NCI-H1417 (cell line): Measurements from ENCODE around the gene GABBR2.

ENCODE experiments used
- DNase-seq, 3 experiments: peaks; one replicate each; lab custom pipeline; 2025; lab: John Stamatoyannopoulos, UW

Gene GABBR2

GRCh38 chr9:98634685-98635336 is 73.9 kb downstream of the GABBR2 start:
- no peak for DNase-seq

GRCh38 chr9:98632839-98633238 is 75.9 kb downstream of the GABBR2 start:
- no peak for DNase-seq

GRCh38 chr9:98627296-98627695 is 81.4 kb downstream of the GABBR2 start:
- DNase-seq: no peak

DNA sequence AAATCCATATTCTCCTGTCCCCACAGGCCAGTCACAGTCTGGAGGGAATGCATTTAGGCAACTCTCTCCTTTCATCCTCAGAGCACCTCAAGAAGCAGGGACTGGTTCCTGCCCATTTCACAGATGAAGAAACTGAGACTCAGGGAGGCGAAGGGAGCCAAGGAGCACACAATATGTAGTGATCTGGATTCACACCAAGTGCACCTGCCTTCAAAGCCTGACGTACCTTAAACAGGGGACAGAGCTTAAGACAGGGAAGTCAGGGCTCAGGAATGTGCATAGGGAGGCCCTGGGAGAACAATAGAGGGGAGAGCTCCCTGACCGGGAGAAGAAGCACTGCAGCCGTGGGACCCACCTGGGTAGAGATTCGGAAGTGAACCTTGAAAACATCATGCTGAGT is 83.0 kb downstream of the GABBR2 start:
- DNase-seq: no peak

DNA sequence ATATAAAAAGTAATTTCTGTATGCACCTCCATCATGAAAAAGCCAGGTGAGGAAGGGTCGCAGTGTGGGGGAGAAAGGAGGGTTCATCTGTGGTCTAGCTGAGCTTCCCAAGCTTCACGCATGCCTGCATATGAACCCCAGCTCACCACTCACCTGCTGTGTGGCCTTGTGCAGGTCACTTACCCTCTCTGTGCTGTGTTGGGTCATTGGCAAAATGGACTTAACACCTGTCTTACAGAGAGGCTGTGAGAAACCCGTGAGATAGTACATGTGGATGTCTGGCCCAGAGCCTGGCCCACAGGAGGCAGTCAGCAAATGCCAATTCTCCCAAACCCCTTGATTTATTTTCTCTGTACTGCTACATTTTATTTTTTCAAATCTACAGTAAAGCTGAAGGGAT is 88.9 kb downstream of the GABBR2 start:
- DNase-seq: no peak

- no peak for DNase-seq
These were observed 93.1 kb downstream of the GABBR2 start for GRCh38 chr9:98615633-98616032.

DNA sequence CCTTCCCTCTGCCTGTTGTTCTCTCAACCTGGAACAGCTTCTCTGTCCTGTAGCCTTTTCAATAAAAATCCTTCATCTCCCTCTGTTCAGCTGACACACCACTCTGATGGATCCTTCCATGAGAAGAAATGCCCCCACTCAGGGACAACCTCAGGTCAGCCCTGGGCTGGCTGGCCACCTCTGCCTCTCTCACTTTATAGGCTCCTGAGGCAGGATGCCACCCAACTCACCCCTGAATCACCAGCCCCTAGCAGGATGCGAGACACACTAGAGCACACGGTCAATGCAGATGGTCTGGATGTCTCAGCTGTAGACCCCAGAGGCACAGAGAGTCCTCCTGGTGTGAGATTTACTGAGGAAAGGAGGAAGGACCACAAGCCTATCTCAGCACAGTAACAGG is 93.8 kb downstream of the GABBR2 start:
- DNase-seq: no peak

GRCh38 chr9:98612061-98612752 is 96.5 kb downstream of the GABBR2 start:
- DNase-seq: no peak

- no peak for DNase-seq
These were observed 97.4 kb downstream of the GABBR2 start for GRCh38 chr9:98611319-98611718.

DNA sequence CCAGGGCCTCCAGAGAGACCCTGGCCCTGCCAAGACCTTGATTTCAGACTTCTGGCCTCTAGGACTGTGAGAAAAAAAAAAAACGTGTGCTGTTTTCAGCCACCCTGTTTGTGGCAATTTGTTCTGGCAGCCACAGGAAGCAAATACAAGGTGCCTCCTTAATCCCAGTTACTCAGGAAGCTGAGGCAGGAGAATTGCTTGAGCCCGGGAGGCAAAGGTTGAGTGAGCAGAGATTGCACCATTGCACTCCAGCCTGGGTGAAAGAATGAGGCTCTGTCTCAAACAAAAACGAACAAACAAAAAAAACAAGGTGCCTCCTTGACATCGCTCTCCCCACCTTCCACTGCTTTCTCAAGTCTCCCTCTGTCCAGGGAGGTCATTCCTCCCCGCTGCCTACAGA is 98.0 kb downstream of the GABBR2 start:
- DNase-seq: no peak

- DNase-seq: no peak
These were observed 98.5 kb downstream of the GABBR2 start for GRCh38 chr9:98610211-98610610.

DNA sequence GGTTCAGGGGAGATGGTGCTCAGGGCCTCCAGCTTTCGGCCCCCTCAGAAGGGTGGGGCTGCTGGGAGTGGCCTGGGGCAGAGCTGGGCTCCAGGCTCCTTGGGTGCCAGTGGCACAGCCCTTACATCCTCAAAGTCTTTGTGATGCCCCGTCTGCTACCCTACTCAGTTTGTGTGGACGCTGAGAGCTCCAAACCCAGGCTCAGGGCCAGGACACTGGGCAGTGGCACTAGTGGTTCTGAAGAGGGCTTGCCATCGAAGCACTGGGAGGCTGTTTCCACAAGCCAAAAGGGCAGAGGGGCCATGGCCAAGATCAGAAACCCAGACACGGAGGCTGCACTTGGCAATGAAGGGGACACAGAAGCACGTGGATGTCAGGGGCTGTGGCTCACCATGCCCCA is 99.1 kb downstream of the GABBR2 start:
- DNase-seq: no peak

- DNase-seq: no peak
These were observed 100.9 kb downstream of the GABBR2 start for GRCh38 chr9:98607787-98608186.

DNA sequence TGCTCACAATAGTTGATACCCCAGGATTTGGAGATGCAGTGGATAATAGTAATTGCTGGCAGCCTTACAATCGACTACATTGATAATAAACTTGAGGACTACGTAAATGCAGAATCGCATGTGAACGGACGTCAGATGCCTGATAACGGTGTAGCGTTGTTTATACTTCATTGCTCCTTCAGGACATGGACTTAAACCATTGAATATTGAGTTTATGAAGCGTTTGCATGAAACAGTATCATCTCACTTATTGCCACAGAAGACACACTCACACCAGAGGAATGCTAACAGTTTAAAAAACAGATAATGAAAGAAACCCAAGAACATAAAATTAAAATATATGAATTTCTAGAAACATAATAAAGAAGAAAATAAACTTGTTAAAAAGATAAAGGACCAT is 101.6 kb downstream of the GABBR2 start:
- DNase-seq: no peak

DNA sequence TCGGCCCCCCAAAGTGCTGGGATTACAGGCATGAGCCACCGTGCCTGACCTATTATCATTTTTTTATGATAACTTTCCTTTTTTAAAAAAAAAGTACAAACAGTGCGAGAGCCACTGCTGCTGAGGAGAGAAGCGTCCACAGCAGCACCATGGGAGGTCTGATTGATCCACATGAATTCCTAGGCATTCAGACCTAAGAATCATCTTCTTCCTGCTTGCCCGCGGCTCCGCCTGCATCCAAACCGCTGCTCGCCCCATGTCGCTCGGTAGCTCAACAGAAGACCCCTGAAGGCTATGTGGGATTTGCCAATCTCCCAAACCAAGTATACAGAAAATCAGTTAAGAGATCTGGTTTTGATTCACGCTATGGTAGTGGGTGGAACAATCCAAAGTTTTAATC is 102.0 kb downstream of the GABBR2 start:
- DNase-seq: no peak

- no peak for DNase-seq
These were observed 103.6 kb downstream of the GABBR2 start for GRCh38 chr9:98605116-98605515.

- DNase-seq: no peak
These were observed 104.8 kb downstream of the GABBR2 start for GRCh38 chr9:98603821-98604383.

DNA sequence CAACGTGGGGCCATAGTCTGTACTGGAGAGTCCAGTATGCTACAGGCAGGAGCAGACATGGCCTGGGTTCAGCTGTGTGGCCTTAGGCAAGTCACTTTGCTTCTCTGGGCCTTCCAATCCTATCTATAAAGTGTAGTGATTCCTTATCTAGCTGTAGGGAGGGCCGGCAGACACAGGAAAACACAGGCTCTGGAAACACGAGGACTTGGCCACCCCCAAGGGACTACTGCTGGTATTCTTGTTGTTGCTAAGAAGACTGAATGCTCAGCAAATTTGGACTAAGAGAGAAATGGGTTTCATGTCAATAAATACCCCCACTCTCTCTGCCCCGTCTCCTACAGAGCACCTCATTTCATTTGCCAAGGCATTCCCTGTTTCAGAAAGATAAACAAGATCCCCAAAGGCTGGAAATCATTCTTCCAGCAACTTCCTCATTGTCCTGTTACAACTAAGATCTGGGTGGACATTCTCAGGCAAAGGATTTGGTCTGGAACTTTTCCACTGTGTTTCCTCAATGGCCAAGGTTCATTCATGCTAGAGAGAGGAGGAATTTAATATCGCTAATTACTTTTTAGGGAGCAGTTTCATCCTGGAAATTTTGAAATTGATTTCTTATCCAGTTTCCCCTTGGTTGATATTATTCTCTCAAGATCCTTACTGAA is 105.8 kb downstream of the GABBR2 start:
- no peak for DNase-seq

- DNase-seq: no peak
These were observed 108.1 kb downstream of the GABBR2 start for GRCh38 chr9:98600631-98601030.

DNA sequence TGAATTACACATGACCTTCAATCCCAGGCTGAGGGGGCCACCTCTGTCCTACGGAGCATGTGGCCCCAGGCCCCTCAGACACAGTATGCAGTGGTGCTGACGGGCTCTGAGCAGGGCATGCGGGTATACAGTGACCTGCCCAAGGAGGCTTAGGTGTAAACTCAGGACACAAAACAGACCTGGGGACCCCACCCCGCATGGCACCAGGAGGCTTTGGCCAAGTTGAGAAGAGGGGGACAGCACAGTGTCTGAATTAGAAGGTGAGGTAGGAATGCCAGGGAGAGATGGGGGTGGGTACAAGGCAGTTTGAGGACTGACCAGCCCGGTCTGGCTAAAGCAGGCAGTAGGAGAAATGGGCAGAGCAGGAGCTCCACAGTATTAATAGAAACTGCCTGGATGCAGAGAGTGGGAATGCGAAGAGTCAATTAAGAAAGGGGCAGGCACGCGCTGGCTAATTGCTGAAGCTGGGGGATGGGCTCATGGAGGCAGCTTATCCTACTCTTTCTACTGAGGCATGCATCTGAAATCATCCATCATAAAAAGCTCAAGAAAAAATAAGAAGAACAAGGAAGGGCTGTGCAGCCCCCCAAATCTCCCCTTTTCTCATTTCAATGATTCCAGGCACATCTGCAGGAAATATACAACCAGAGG is 109.0 kb downstream of the GABBR2 start:
- no peak for DNase-seq

- DNase-seq: no peak
These were observed 109.9 kb downstream of the GABBR2 start for GRCh38 chr9:98598861-98599260.

DNA sequence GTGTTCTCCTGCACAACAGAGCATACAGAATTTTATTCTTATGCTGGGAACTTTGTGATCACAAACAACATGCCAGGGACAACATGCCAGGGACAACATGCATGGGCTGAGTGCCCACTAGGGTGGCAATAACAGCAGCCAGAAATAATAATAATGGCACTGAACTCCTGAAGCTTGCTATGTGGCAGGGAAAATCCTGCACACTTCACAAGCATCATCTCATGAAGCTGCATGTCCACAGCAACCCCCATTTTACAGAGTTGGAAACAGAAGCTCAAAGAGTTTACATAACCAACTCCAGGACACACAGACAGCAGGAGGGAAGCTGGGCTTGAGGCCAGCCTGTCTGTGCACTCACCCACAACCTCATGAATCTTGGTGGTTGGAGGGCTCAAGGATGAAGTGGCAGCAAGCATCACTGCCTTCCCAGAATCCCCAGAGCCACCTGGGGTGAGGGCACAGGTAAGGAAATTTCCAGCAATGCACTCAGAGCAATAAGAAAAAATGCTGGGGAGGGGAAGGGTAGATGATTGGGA is 111.4 kb downstream of the GABBR2 start:
- no peak for DNase-seq
